CD4-positive, alpha-beta T cell (primary cell): Measurements from ENCODE around the gene SLC6A18. TPM values are rescaled to one million over a fixed set of nuclear protein-coding genes. Genes with fewer than 3 reads are reported as not detected.

Experiments used
- ATAC-seq: fragments of 200-7000 bp; cut with Tn5 transposase; one replicate; pipeline ENCODE4 v1.10.0; 2022; ENCODE audit warnings: mild to moderate bottlenecking; ENCODE audit not compliant: poor library complexity
- CTCF ChIA-PET: fragments of 350-600 bp; sonication (Branson Sonifier 250); formaldehyde crosslinking; loops from one replicate; lab custom pipeline; 2021; ENCODE audit warnings: antibody characterized with exemption, inconsistent platforms; lab: Charles Lee
- POLR2A ChIA-PET: fragments of 350-600 bp; sonication (Branson Sonifier 250); formaldehyde crosslinking; loops from one replicate; lab custom pipeline; 2021; ENCODE audit warnings: antibody characterized with exemption, inconsistent platforms; lab: Charles Lee
- DNase-seq, 14 experiments: peaks; one replicate each; pipeline ENCODE4 v3.0.0-alpha.2; 2013 to 2020; ENCODE audit warnings: mixed read lengths in 2 of 14
- H3K27ac ChIP-seq, 2 donors: one replicate each; pipeline versions ENCODE4 v1.5.1 to v1.7.0; 2013; ENCODE audit warnings: low read length in 2 of 2, low read depth in 1 of 2, mild to moderate bottlenecking in 1 of 2
- H3K27me3 ChIP-seq, 2 experiments: 1 replicate in 1 of 2; 2 replicates in 1 of 2; pipeline versions ENCODE4 v1.6.1 to v1.7.0; 2013; ENCODE audit warnings: low read length in 2 of 2, control low read depth in 1 of 2, mild to moderate bottlenecking in 1 of 2, moderate library complexity in 1 of 2; ENCODE audit not compliant: insufficient read depth in 2 of 2, control insufficient read depth in 1 of 2
- H3K36me3 ChIP-seq: one replicate; pipeline ENCODE4 v1.6.1; 2013; ENCODE audit warnings: low read length, control low read depth; ENCODE audit not compliant: insufficient read depth
- H3K4me1 ChIP-seq: one replicate; pipeline ENCODE4 v1.6.1; 2013; ENCODE audit warnings: low read length, control low read depth; ENCODE audit not compliant: insufficient read depth
- H3K4me3 ChIP-seq: one replicate; pipeline ENCODE4 v1.5.1; 2013; ENCODE audit warnings: mild to moderate bottlenecking, low read length, moderate library complexity
- H3K9me3 ChIP-seq, 2 experiments: 1 replicate in 1 of 2; 2 replicates in 1 of 2; pipeline versions ENCODE4 v1.6.1 to v1.7.0; 2013; ENCODE audit warnings: low read length in 2 of 2, mild to moderate bottlenecking in 2 of 2, control low read depth in 1 of 2, moderate library complexity in 1 of 2; ENCODE audit not compliant: control insufficient read depth in 1 of 2, insufficient read depth in 1 of 2
- H3K27ac Mint-ChIP-seq: one replicate; pipeline ENCODE4 v1.8.0; 2020; ENCODE audit warnings: mixed read lengths
- H3K27me3 Mint-ChIP-seq: one replicate; pipeline ENCODE4 v1.8.0; 2021; ENCODE audit warnings: mixed read lengths
- H3K36me3 Mint-ChIP-seq: one replicate; pipeline ENCODE4 v1.8.0; 2021; ENCODE audit warnings: low read depth, mixed read lengths
- H3K4me1 Mint-ChIP-seq: one replicate; pipeline ENCODE4 v1.8.0; 2021; ENCODE audit warnings: low read depth, mixed read lengths
- H3K4me3 Mint-ChIP-seq: one replicate; pipeline ENCODE4 v1.8.0; 2020; ENCODE audit warnings: mild to moderate bottlenecking, mixed read lengths
- H3K9me3 Mint-ChIP-seq: one replicate; pipeline ENCODE4 v1.8.0; 2020; ENCODE audit warnings: mixed read lengths
- CTCF ChIP-seq: fragments of 200-600 bp; IDR thresholded peaks from one replicate; pipeline ENCODE4 v1.8.0; 2022; ENCODE audit warnings: antibody characterized with exemption, mild to moderate bottlenecking
- intact Hi-C, 2 experiments: fragments of 100-400 bp; cut with DNase I in 1 of 2; cut with micrococcal nuclease in 1 of 2; formaldehyde crosslinking; loops; one replicate each; pipeline versions ENCODE4 v1.15.1 to v1.9.0; 2023 to 2025; cut with DNase I, micrococcal nuclease
- total RNA-seq, 174 experiments: library from RNA in 2 of 174; stranded (reverse) in 2 of 174; gene quantifications; one replicate each; pipeline ENCODE4 v1.2.3 and lab custom pipeline; 2021 to 2026

Gene SLC6A18
- total RNA-seq, 2 experiments from 2014 or later, result not detected

GRCh38 chr5:1249366-1250280 lies 24.4 kb downstream of the SLC6A18 start:
- Histone ChIP-seq H3K27ac (no peak overlapping the region), H3K4me3 (no peak overlapping the region), H3K9me3 (peaks cover 0 to 17% of the 10 kb centered on the region in 2 experiments), H3K27me3 (peaks cover 15 to 20% of the 10 kb centered on the region in 2 experiments), H3K36me3 (no peaks in the 10 kb centered on the region), H3K4me1 (peaks cover 7% of the 10 kb centered on the region)
- CTCF ChIA-PET, result no interaction called here
- Mint-ChIP-seq H3K27ac (no peak overlapping the region), H3K36me3 (no peaks in the 10 kb centered on the region), H3K9me3 (no peaks in the 10 kb centered on the region), H3K27me3 (peaks cover 4% of the 10 kb centered on the region), H3K4me1 (peaks cover 7% of the 10 kb centered on the region), H3K4me3 (no peak overlapping the region)
- DNase-seq (no peak), ATAC-seq (no peak)
- TF ChIP-seq CTCF, result no peak
- intact Hi-C loops, result loop anchor here (10.0 kb wide), 2 partner anchors 65 to 135 kb away; no protein-coding TSS in a partner anchor
- POLR2A ChIA-PET, result no interaction called here

- H3K36me3 ChIP-seq, result no peaks in the 10 kb centered on the region
- CTCF ChIA-PET, result no interaction called here
- intact Hi-C loops, result loop anchor here (10.0 kb wide), 2 partner anchors 63 to 133 kb away; no protein-coding TSS in a partner anchor
- Mint-ChIP-seq H3K4me1 (peaks cover 21% of the 10 kb centered on the region), H3K4me3 (peak overlapping the region; percentile 27), H3K9me3 (no peaks in the 10 kb centered on the region), H3K36me3 (no peaks in the 10 kb centered on the region), H3K27me3 (peaks cover under 1% of the 10 kb centered on the region), H3K27ac (no peak overlapping the region)
- TF ChIP-seq CTCF, result no peak
- DNase-seq (no peak), ATAC-seq (no peak)
- no peak overlapping the region for H3K27ac ChIP-seq
- H3K27me3 ChIP-seq, result peaks cover under 1 to 3% of the 10 kb centered on the region in 2 experiments
- H3K4me3 ChIP-seq, result no peak overlapping the region
- POLR2A ChIA-PET, result no interaction called here
- peaks cover 23% of the 10 kb centered on the region for H3K4me1 ChIP-seq
- peaks cover 0 to 5% of the 10 kb centered on the region in 2 experiments for H3K9me3 ChIP-seq
Observed at GRCh38 chr5:1251678-1252580, 26.7 kb downstream of the SLC6A18 start.

- no peaks in the 10 kb centered on the region for H3K36me3 Mint-ChIP-seq
- no peak for ATAC-seq
- Histone ChIP-seq H3K4me3 (no peak overlapping the region), H3K27me3 (no peaks in the 10 kb centered on the region), H3K4me1 (peaks cover 23% of the 10 kb centered on the region), H3K27ac (no peak overlapping the region), H3K36me3 (no peaks in the 10 kb centered on the region), H3K9me3 (no peaks in the 10 kb centered on the region)
- POLR2A ChIA-PET, result no interaction called here
- no peak overlapping the region for H3K27ac Mint-ChIP-seq
- H3K27me3 Mint-ChIP-seq, result no peaks in the 10 kb centered on the region
- no peak for DNase-seq
- no peaks in the 10 kb centered on the region for H3K9me3 Mint-ChIP-seq
- TF ChIP-seq CTCF, result no peak
- no peak overlapping the region for H3K4me3 Mint-ChIP-seq
- intact Hi-C loops, result loop anchor here (10.0 kb wide), 2 partner anchors 62 to 132 kb away; no protein-coding TSS in a partner anchor
- H3K4me1 Mint-ChIP-seq, result peaks cover 21% of the 10 kb centered on the region
- CTCF ChIA-PET, result no interaction called here
Observed at GRCh38 chr5:1252681-1253080, 27.5 kb downstream of the SLC6A18 start.
